Adrenal gland (tissue), 12 donors: Measurements from ENCODE around the gene CC2D2A. TPM values are rescaled to one million over a fixed set of nuclear protein-coding genes. Genes with fewer than 3 reads are reported as not detected.

Experiments
- DNase-seq, 7 donors: peaks; one replicate each; pipeline ENCODE4 v3.0.0-alpha.2; 2019 to 2020
- H3K27ac ChIP-seq, 5 donors: fragments of 200-600 bp; sonication (generic) in 4 of 5; 1 replicate in 3 of 5; 2 replicates in 2 of 5; pipeline versions ENCODE4 v1.5.1 to v1.8.0; 2016 to 2020; ENCODE audit warnings: mild to moderate bottlenecking in 1 of 5
- H3K27me3 ChIP-seq: fragments of 200-600 bp; 2 replicates; pipeline ENCODE4 v1.8.0; 2021
- H3K36me3 ChIP-seq, 2 donors: fragments of 200-600 bp; replicated peaks in 1 of 2; 1 replicate in 1 of 2; 2 replicates in 1 of 2; pipeline versions ENCODE4 v1.5.1 to v1.8.0; 2018 to 2022
- H3K4me1 ChIP-seq, 2 donors: fragments of 200-600 bp; replicated peaks in 1 of 2; 1 replicate in 1 of 2; 2 replicates in 1 of 2; pipeline versions ENCODE4 v1.5.1 to v1.8.0; 2018 to 2021
- H3K4me3 ChIP-seq, 4 donors: fragments of 200-600 bp; sonication (generic) in 3 of 4; one replicate each; pipeline ENCODE4 v1.5.1; 2016 to 2018
- H3K9me3 ChIP-seq, 3 donors: fragments of 200-600 bp; sonication (generic) in 1 of 3; replicated peaks in 1 of 3; 1 replicate in 2 of 3; 2 replicates in 1 of 3; pipeline versions ENCODE4 v1.5.1 to v1.8.0; 2016 to 2021
- POLR2A ChIP-seq, 2 donors: fragments of 450-650 bp; IDR thresholded peaks; one replicate each; pipeline ENCODE4 v1.6.1; 2017; ENCODE audit warnings: antibody characterized with exemption in 2 of 2, mild to moderate bottlenecking in 2 of 2, moderate library complexity in 1 of 2
- WGBS, 4 donors: extraction: QIAGEN DNeasy Blood & Tissue Kit in 2 of 4; methylation state at CpG; one replicate each; pipeline versions ENCODE4 v1.1.5 to v1.1.7; 2013 to 2017; 5-methylcytosine and 5-hydroxymethylcytosine counted together
- intact Hi-C, 2 donors: fragments of 100-400 bp; cut with DNase I; formaldehyde crosslinking; loops; one replicate each; pipeline versions ENCODE4 v1.14.1 to v1.15.0; 2022 to 2023
- polyA plus RNA-seq, 3 donors: library from polyadenylated mRNA; stranded (reverse); fragments of 200-250 nt in 2 of 3; fragments of 350-450 nt in 1 of 3; fragmentation: Illumina TruSeq in 1 of 3; extraction: RNeasy Lipid Tissue Mini Kit (QIAGEN cat#74804) in 1 of 3; gene quantifications; one replicate each; pipeline ENCODE4 v1.2.3, GENCODE V29; 2013 to 2014
- total RNA-seq, 9 donors: library from RNA; depleted of rRNA in 4 of 9; stranded (reverse); fragments of >200 nt in 4 of 9; fragments of 120-200 nt in 1 of 9; fragmentation: NEBNext Ultra II Directional in 1 of 9; extraction: Animal tissue kit (Norgen Biotek cat#: 25700) in 1 of 9; gene quantifications; one replicate each; pipeline versions ENCODE4 v1.1.0 to v1.2.4, GENCODE V29; 2013 to 2023
- TF ChIP-seq, protein P1 (sequence below), 6 experiments: fragments of 450-650 bp in 4 of 6; fragments of 200-600 bp in 2 of 6; sonication (generic) in 1 of 6; IDR thresholded peaks; 1 replicate in 5 of 6; 2 replicates in 1 of 6; pipeline versions ENCODE4 v1.5.1 to v1.8.0; 2016 to 2021; ENCODE audit warnings: antibody characterized with exemption in 6 of 6, mild to moderate bottlenecking in 2 of 6, moderate library complexity in 1 of 6
- donor health status: healthy with polysubstance abuse.
- donor health status: Bipolar disorder and iron deficiency.
- donor health status: DM: yes; HTN: yes; CAD: no.
- donor health status: DM: no; HTN: no; CAD: no.
- donor health status: DM: no; HTN: no; CAD: no.
- donor health status: DM: yes; HTN: yes; CAD: no.

CC2D2A gene
- total and polyA plus RNA-seq, 12 donors, result 14.4 to 52.3 (median 20.9) TPM

DNA sequence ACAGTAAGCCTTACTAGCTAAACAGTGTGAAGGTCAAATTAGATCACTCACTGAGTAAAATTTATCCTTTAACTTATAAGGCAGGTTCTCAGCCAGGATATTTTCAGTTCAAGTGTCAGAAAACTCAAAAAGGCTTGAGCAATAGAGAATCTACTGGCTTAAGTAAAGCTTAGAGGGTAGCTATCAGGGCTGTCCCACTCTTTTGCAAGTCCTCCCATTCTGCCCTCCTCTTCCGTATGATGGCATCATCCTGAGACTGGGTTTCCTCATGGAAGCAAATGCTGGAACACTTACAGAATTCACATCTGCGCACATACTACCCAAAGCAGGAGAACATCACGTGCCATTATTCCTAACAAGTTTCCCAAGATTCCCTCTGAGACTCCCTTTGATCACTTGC, 130.5 kb downstream of the CC2D2A start:
- WGBS, 4 donors, result 89 to 100% (median 94%) methylated on average over 2 to 3 of the region's 3 CpGs
- no peak overlapping the region for H3K4me3 ChIP-seq
- H3K4me1 ChIP-seq, result peaks cover 0 to 4% of the 10 kb centered on the region in 2 donors
- TF ChIP-seq POLR2A (IDR thresholded peaks at IDR 0.05), result no peak
- TF ChIP-seq, protein P1, sequence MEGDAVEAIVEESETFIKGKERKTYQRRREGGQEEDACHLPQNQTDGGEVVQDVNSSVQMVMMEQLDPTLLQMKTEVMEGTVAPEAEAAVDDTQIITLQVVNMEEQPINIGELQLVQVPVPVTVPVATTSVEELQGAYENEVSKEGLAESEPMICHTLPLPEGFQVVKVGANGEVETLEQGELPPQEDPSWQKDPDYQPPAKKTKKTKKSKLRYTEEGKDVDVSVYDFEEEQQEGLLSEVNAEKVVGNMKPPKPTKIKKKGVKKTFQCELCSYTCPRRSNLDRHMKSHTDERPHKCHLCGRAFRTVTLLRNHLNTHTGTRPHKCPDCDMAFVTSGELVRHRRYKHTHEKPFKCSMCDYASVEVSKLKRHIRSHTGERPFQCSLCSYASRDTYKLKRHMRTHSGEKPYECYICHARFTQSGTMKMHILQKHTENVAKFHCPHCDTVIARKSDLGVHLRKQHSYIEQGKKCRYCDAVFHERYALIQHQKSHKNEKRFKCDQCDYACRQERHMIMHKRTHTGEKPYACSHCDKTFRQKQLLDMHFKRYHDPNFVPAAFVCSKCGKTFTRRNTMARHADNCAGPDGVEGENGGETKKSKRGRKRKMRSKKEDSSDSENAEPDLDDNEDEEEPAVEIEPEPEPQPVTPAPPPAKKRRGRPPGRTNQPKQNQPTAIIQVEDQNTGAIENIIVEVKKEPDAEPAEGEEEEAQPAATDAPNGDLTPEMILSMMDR (IDR thresholded peaks at IDR 0.05), result no peak
- H3K9me3 ChIP-seq, result no peaks in the 10 kb centered on the region
- peaks cover 0 to 15% of the 10 kb centered on the region in 2 donors for H3K36me3 ChIP-seq
- no peak overlapping the region for H3K27ac ChIP-seq
- H3K27me3 ChIP-seq, result no peaks in the 10 kb centered on the region
- no peak for DNase-seq
- intact Hi-C loops, result no loop called here

DNA sequence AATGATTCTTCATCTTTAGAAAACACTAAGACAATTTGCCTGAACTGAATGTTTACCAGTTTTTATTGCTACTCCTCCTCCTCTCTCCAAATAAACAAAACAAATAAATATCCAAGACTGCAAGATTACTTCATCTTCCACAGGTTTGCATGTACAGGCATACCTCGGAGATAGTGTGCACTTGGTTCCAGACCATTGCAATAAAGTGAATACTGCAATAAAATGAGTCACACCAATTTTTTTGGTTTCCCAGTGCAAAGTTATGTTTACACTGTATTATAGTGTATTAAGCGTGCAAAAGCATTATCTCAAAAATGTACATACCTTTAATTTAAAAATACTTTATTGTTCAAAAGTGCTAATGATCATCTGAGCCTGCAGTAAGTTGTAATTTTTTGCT, 132.2 kb downstream of the CC2D2A start:
- DNase-seq, result no peak
- Histone ChIP-seq H3K36me3 (peaks cover 0 to 19% of the 10 kb centered on the region in 2 donors), H3K4me3 (no peak overlapping the region), H3K27me3 (no peaks in the 10 kb centered on the region), H3K4me1 (no peaks in the 10 kb centered on the region), H3K27ac (no peak overlapping the region), H3K9me3 (no peaks in the 10 kb centered on the region)
- TF ChIP-seq, protein P1 (IDR thresholded peaks at IDR 0.05), result no peak
- no peak for TF ChIP-seq POLR2A (IDR thresholded peaks at IDR 0.05)
- WGBS, 4 donors, result 95 to 99% (median 97%) methylated on average over 2 of the region's 2 CpGs
- intact Hi-C loops, result no loop called here

DNA sequence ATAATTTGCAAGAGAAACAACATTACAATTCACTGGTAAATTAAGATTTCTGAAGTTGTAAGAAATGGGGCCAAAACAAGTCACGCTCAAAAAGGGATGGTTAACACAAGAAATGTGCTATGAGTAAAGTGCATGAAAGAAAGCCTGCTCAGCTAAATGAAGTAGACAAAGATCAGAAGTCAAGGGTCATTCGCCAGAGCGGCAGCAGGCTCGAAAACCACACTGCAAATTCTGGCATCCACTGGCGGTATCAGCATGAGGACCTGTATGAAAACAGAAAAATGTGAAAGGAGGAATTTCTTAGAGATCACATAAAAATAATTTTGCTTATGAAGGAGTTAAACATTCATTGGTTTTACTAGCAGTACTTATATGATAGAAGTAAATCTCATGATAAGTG, 135.9 kb downstream of the CC2D2A start:
- Histone ChIP-seq H3K27ac (no peak overlapping the region), H3K27me3 (no peaks in the 10 kb centered on the region), H3K36me3 (peaks cover 0 to 22% of the 10 kb centered on the region in 2 donors), H3K9me3 (no peaks in the 10 kb centered on the region), H3K4me1 (peaks cover 0 to under 1% of the 10 kb centered on the region in 2 donors), H3K4me3 (no peak overlapping the region)
- TF ChIP-seq POLR2A (IDR thresholded peaks at IDR 0.05), result no peak
- TF ChIP-seq, protein P1 (IDR thresholded peaks at IDR 0.05), result no peak
- WGBS, 4 donors, result 91 to 94% (median 93%) methylated on average over 5 of the region's 5 CpGs
- no peak for DNase-seq
- intact Hi-C loops, result no loop called here

DNA sequence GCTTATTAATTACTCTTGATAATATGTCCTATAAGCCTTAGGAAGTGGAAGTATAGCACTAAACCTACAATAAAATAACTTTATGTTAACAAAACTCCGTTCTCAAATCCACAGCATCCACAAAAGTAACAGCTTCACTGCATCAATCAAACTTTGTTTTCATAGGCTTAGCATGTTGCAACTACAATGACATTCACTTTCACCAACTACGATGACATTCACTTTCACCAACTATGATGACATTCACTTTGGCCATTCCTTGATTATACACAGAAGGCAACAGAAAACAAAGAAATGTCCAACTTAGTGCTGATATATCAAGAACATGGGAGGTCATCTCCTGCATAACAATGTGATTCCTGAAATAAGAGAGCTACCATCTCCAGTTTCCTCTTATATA, 141.2 kb downstream of the CC2D2A start:
- peaks cover 0 to 3% of the 10 kb centered on the region in 2 donors for H3K36me3 ChIP-seq
- H3K4me3 ChIP-seq, result no peak overlapping the region
- no peak for DNase-seq
- H3K27ac ChIP-seq, result no peak overlapping the region
- no peak for TF ChIP-seq POLR2A (IDR thresholded peaks at IDR 0.05)
- TF ChIP-seq, protein P1 (IDR thresholded peaks at IDR 0.05), result no peak
- intact Hi-C loops, result no loop called here
- H3K27me3 ChIP-seq, result no peaks in the 10 kb centered on the region
- no peaks in the 10 kb centered on the region for H3K9me3 ChIP-seq
- WGBS, 4 donors, result 69 to 85% (median 82%) methylated on average over 2 of the region's 2 CpGs
- peaks cover 0 to 8% of the 10 kb centered on the region in 2 donors for H3K4me1 ChIP-seq
